Measurements from ENCODE around the gene HSP90B1.

The HSP90B1 gene

GRCh38 chr12:103966736-103967135 is 36.5 kb downstream of the HSP90B1 start:
- Histone ChIP-seq H3K4me3 (ENCODE audit: low read length) (peak overlapping the region; percentile 74), H3K4me1 (ENCODE audit: insufficient read depth, low read length) (peaks cover 20% of the 10 kb centered on the region), H2AFZ (ENCODE audit: low read depth, low read length) (peak overlapping the region; percentile 48)

GRCh38 chr12:103969391-103969790 is 39.2 kb downstream of the HSP90B1 start:
- H3K4me1 ChIP-seq (ENCODE audit: insufficient read depth, low read length): peaks cover 11% of the 10 kb centered on the region
- no peak overlapping the region for H2AFZ ChIP-seq (ENCODE audit: low read depth, low read length)
- H3K4me3 ChIP-seq (ENCODE audit: low read length): no peak overlapping the region
- no peaks in the 10 kb centered on the region for H3K27me3 ChIP-seq (ENCODE audit: insufficient read depth, low read length)
- no peaks in the 10 kb centered on the region for H3K9me3 ChIP-seq (ENCODE audit: low read length)
- H3K36me3 ChIP-seq (ENCODE audit: insufficient read depth, low read length): peaks cover 24% of the 10 kb centered on the region

More at GRCh38 chr12:103966736-103967135, 36.5 kb downstream of the HSP90B1 start:
- peaks cover 14% of the 10 kb centered on the region for H3K36me3 ChIP-seq (ENCODE audit: insufficient read depth, low read length)
- H3K9me3 ChIP-seq (ENCODE audit: low read length): no peaks in the 10 kb centered on the region
- H3K27me3 ChIP-seq (ENCODE audit: insufficient read depth, low read length): no peaks in the 10 kb centered on the region

GRCh38 chr12:103973909-103974308 is 43.7 kb downstream of the HSP90B1 start:
- Histone ChIP-seq H3K4me3 (ENCODE audit: low read length) (no peak overlapping the region), H3K36me3 (ENCODE audit: insufficient read depth, low read length) (peaks cover 41% of the 10 kb centered on the region), H3K4me1 (ENCODE audit: insufficient read depth, low read length) (no peaks in the 10 kb centered on the region), H3K9me3 (ENCODE audit: low read length) (no peaks in the 10 kb centered on the region), H2AFZ (ENCODE audit: low read depth, low read length) (no peak overlapping the region), H3K27me3 (ENCODE audit: insufficient read depth, low read length) (no peaks in the 10 kb centered on the region)

GRCh38 chr12:103975368-103975767 is 45.2 kb downstream of the HSP90B1 start:
- Histone ChIP-seq H3K4me1 (ENCODE audit: insufficient read depth, low read length) (no peaks in the 10 kb centered on the region), H3K27me3 (ENCODE audit: insufficient read depth, low read length) (no peaks in the 10 kb centered on the region), H3K36me3 (ENCODE audit: insufficient read depth, low read length) (peaks cover 42% of the 10 kb centered on the region), H2AFZ (ENCODE audit: low read depth, low read length) (no peak overlapping the region), H3K4me3 (ENCODE audit: low read length) (no peak overlapping the region), H3K9me3 (ENCODE audit: low read length) (no peaks in the 10 kb centered on the region)

- Histone ChIP-seq H2AFZ (ENCODE audit: low read depth, low read length) (no peak overlapping the region), H3K9me3 (ENCODE audit: low read length) (no peaks in the 10 kb centered on the region), H3K36me3 (ENCODE audit: insufficient read depth, low read length) (peaks cover 66% of the 10 kb centered on the region), H3K4me3 (ENCODE audit: low read length) (no peak overlapping the region), H3K4me1 (ENCODE audit: insufficient read depth, low read length) (no peaks in the 10 kb centered on the region), H3K27me3 (ENCODE audit: insufficient read depth, low read length) (no peaks in the 10 kb centered on the region)
Observed at GRCh38 chr12:103978384-103978982, 48.3 kb downstream of the HSP90B1 start.

- no peak overlapping the region for H2AFZ ChIP-seq (ENCODE audit: low read depth, low read length)
- no peaks in the 10 kb centered on the region for H3K27me3 ChIP-seq (ENCODE audit: insufficient read depth, low read length)
- no peak overlapping the region for H3K4me3 ChIP-seq (ENCODE audit: low read length)
- H3K4me1 ChIP-seq (ENCODE audit: insufficient read depth, low read length): no peaks in the 10 kb centered on the region
- peaks cover 61% of the 10 kb centered on the region for H3K36me3 ChIP-seq (ENCODE audit: insufficient read depth, low read length)
- no peaks in the 10 kb centered on the region for H3K9me3 ChIP-seq (ENCODE audit: low read length)
Observed at GRCh38 chr12:103986829-103987228, 56.6 kb downstream of the HSP90B1 start.

GRCh38 chr12:103994235-103994634 is 64.0 kb downstream of the HSP90B1 start:
- Histone ChIP-seq H3K9me3 (ENCODE audit: low read length) (no peaks in the 10 kb centered on the region), H2AFZ (ENCODE audit: low read depth, low read length) (no peak overlapping the region), H3K36me3 (ENCODE audit: insufficient read depth, low read length) (peaks cover 5% of the 10 kb centered on the region), H3K27me3 (ENCODE audit: insufficient read depth, low read length) (no peaks in the 10 kb centered on the region), H3K4me3 (ENCODE audit: low read length) (no peak overlapping the region), H3K4me1 (ENCODE audit: insufficient read depth, low read length) (no peaks in the 10 kb centered on the region)

- H3K4me1 ChIP-seq (ENCODE audit: insufficient read depth, low read length): no peaks in the 10 kb centered on the region
- H3K9me3 ChIP-seq (ENCODE audit: low read length): no peaks in the 10 kb centered on the region
- H3K4me3 ChIP-seq (ENCODE audit: low read length): no peak overlapping the region
- H2AFZ ChIP-seq (ENCODE audit: low read depth, low read length): no peak overlapping the region
- H3K36me3 ChIP-seq (ENCODE audit: insufficient read depth, low read length): no peaks in the 10 kb centered on the region
- H3K27me3 ChIP-seq (ENCODE audit: insufficient read depth, low read length): no peaks in the 10 kb centered on the region
Observed at GRCh38 chr12:103996595-103996994, 66.4 kb downstream of the HSP90B1 start.

- Histone ChIP-seq H3K4me3 (ENCODE audit: low read length) (no peak overlapping the region), H3K36me3 (ENCODE audit: insufficient read depth, low read length) (no peaks in the 10 kb centered on the region), H3K27me3 (ENCODE audit: insufficient read depth, low read length) (no peaks in the 10 kb centered on the region), H3K4me1 (ENCODE audit: insufficient read depth, low read length) (no peaks in the 10 kb centered on the region), H2AFZ (ENCODE audit: low read depth, low read length) (no peak overlapping the region), H3K9me3 (ENCODE audit: low read length) (no peaks in the 10 kb centered on the region)
Observed at GRCh38 chr12:103997286-103997900, 67.2 kb downstream of the HSP90B1 start.
